GM08714 (cell line): ENCODE results near the gene TNP2.
"Not testable (repeated sequence)": the region's sequence is repeated elsewhere in the genome, so short reads cannot be mapped to it uniquely, and the experiment has no call there.

ENCODE experiments used
- H3K4me3 ChIP-seq: fragments of 200-500 bp; sonication (Bioruptor generic); 2 replicates; pipeline ENCODE4 v1.5.1; 2014; ENCODE audit warnings: mild to moderate bottlenecking, low read length, inconsistent platforms
- ZNF274 ChIP-seq: IDR thresholded peaks from 2 replicates; pipeline ENCODE4 v1.6.1; 2012; ENCODE audit warnings: mild to moderate bottlenecking, low read depth, low read length

The TNP2 gene

DNA sequence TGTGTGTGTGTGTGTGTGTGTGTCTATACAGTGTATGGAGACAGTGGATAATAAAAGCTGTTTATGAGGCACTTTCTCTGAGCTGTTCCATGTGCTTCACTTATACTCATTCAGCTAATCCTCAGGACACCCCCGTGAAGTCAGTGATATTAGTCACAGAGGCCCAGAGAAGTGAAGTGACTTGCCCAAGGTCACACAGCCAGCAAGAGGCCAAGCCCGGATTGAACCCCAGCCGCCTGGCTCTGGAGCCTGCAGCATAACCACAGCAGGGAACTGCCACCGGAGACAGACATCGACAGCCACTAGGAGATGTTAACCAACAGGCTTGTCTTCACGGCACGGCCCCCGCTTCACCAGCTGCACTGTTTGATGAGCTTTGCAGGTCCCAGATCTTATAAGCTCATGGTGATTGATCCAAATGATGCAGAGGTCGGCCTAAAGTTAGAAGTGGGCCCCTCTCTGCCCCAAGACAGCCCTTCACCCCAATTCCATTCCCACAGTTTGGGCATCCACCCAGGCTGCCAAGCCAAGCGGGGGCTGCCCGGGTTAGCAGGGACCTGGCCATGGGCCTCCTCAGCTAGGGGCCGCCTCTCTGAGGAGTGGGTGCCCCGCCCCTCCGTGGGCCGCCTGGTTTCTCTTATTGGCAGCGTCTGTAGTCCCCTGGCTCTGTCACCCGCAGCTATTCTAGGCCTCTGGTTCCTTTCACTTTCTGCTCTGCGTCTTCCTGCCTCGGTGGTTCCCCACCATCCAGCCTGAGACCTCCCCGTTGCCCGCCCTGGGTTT is 44.0 kb downstream of the TNP2 start:
- H3K4me3 ChIP-seq, result peak overlapping the region; percentile 17; the same call in 1 of the 2 replicates
- no peak for TF ChIP-seq ZNF274

DNA sequence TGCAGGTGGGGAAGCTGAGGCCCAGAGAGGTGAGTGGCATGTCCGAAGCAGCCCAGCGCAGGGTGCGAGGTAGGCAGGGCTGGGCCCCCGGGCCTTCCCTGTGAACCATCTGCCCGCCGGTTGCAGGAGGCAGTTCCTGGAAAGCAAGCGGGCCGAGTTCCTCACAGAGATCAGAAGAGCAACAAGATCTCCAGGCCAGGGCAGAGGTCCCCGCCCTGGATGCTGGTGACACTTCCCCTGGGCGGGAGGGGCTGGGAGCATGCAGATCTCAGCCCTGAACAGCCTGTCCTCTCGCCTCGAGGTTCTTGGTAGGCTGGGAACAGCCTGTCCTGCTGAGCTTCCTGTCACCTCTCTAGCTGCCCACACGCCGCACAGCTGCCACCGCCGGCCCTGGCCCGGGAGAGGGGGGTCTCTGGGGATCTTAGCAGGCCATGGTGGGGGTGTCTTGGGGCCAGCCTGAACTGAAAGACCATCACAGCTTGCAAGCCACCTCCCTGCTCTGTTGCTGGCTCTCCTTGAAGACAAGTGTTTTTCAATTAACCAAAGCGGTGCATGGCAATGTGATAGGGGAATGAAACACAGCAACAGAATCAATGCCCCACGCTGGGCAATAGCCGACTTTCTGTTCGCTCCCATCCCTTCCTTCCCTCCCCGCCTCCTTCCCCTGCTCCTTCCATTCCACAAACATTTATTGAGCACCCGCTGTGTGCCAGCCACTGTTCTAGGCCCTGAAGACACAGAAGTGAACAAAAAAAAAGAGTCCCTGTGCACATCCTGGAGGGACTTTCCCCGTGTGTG is 44.8 kb downstream of the TNP2 start:
- TF ChIP-seq ZNF274, result no peak
- H3K4me3 ChIP-seq, result no peak overlapping the region; the same call in 1 of the 2 replicates

DNA sequence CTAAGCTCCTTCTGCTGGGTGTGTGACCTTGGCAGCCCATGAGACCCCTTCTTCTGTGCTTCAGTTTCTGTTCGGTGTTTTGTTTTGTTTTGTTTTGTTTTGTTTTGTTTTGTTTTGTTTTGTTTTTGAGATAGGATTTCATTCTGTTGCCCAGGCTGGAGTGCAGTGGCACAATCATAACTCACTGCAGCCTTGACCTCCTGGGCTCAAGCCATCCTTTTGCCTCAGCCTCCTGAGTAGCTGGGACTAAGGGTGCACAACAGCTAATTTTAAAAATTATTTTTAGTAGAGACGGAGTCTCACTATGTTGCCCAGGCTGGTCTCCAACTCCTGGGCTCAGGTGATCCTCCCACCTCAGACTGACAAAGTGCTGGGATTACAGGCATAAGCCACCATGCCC is 48.6 kb downstream of the TNP2 start:
- not testable (repeated sequence) for H3K4me3 ChIP-seq

DNA sequence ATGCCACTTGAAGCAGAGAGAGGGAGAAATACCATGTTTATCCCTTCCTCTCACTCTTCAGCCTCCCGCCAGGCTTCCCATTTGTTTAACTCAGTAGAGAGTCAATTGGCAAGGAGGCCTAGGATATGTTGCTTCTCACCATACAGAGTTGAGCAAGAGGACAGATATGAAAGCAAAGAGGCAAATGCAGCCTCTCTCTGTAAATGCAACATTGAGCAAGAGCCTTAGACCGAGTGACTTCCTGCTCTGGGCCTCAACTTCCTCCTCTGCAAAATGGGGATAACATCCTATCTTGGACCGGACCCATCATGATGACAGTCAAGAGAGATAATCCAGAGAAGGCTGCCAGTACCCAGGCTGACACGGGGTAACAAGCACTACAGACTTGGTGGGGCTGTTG is 49.9 kb downstream of the TNP2 start:
- no peak overlapping the region for H3K4me3 ChIP-seq
- TF ChIP-seq ZNF274, result no peak

DNA sequence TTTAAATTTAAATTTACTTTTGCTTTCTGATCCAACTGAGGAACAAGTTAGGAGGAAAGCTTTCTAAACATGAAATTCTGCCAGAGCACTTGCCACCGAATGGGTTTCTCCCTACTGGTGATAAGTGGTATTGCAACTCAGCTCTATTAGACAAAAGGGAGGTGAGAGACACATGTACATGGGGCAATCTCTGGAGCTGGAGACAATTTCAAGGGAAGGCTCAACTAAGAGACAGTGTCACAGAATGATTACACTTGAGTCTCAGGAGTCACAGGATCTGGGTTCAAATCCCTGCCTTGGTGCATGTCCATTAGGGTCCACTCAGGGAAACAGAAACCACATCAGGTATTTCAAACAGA is 50.5 kb downstream of the TNP2 start:
- TF ChIP-seq ZNF274, result no peak
- H3K4me3 ChIP-seq, result no peak overlapping the region
